GM18867 (cell line): Measurements from ENCODE around the gene COX10.
"Not testable (repeated sequence)": the region's sequence is repeated elsewhere in the genome, so short reads cannot be mapped to it uniquely, and the experiment has no call there.

Source experiments
- ATAC-seq: cut with Tn5 transposase; IDR thresholded peaks from one replicate; pipeline ENCODE4 v1.9.1; 2021; ENCODE audit warnings: mild to moderate bottlenecking, moderate library complexity; ENCODE audit not compliant: unreplicated experiment

COX10 gene

GRCh38 chr17:14202388-14203166, 133.3 kb downstream of the COX10 start:
- ATAC-seq, result no peak

- ATAC-seq, result no peak
These were observed 134.1 kb downstream of the COX10 start for GRCh38 chr17:14203388-14203787.

- ATAC-seq, result no peak
These were observed 134.8 kb downstream of the COX10 start for GRCh38 chr17:14204084-14204483.

DNA sequence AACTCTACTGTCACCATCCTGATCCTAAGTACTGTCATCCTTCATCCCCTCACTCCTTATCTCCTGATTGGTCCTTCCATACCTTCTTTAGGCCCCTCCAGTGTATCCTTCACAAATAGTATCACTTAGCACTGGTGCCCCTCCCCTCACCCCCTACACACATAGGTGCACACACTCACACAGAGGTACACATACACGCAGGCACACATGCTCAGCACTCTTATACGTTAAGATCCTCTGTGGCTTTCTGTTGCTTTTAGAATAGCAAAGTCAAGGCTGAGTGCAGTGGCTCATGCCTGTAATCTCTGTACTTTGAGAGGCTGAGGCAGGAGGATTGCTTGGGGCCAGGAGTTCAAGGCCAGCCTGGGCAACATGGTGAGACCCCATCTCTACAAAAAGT, 135.2 kb downstream of the COX10 start:
- no peak for ATAC-seq

DNA sequence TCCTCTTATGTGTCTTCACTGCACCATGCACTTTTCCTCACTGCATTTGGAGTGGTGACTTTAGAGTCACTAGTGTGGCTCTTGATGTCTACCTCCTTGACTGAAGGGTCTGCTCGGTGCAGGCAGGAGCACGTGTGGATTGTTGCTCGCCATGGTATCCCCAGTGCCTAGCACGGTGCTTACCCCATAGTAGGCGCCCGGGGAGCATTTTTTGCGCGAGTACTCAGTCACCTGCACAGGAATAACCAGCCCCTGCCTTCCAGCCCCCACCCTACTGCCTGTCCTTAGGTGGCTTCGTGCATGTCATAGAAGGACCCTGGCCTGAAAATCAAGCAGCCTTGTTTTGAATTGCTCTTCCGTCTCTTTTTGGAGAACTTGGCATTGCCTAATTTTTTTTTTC, 136.1 kb downstream of the COX10 start:
- ATAC-seq, result no peak

DNA sequence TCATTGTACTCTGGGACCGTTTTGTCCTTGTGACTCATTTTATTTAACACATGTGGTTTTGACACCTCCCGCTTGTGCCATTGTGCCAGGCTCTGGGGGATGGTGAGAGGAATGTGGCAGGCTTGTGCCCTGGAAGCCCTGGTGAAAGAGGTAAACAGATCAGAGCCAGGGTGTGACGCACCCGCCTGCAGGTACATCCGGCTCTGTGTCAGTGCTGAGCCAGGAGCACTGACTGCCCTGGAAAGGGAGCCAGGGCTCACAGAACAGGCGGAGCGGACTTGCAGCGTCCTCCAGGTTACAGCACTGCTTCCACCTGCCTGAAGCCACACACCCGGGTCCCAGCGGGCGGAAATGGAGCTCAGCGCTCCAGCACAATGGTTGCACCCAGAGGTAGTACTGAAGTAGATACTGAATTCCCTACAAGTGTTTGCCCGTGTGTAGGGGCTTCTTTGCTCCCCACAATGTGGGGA, 136.7 kb downstream of the COX10 start:
- no peak for ATAC-seq

- no peak for ATAC-seq
These were observed 137.6 kb downstream of the COX10 start for GRCh38 chr17:14206891-14207290.

DNA sequence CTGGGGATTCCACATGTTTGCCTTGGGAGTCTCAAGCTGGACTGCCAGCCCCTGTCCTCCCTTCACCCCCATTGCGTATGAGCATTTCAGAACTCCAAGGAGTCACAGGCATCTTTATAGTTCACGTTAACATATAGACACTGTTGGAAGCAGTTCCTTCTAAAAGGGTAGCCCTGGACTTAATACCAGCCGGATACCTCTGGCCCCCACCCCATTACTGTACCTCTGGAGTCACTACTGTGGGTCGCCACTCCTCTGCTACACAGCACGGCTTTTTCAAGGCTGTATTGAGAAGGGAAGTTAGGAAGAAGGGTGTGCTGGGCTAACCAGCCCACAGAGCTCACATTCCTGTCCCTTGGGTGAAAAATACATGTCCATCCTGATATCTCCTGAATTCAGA, 138.5 kb downstream of the COX10 start:
- no peak for ATAC-seq

DNA sequence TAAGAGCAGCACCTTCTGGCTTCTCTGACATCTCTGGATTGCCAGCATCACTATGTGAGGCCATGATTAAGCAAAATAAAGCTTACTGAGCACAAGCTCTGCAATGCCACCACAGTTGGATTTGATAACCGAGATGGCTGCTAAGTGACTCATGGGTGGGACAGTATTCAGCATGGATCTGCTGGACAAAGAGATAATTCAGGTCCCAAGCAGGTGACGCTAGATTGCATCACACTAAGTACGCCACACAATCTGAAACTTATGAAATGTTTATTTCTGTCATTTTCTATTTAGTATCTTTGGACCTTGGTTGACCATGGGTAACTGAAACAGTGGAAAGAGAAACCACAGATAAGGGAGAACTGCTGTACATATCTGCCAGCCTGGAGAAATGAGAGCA, 139.9 kb downstream of the COX10 start:
- ATAC-seq, result no peak

DNA sequence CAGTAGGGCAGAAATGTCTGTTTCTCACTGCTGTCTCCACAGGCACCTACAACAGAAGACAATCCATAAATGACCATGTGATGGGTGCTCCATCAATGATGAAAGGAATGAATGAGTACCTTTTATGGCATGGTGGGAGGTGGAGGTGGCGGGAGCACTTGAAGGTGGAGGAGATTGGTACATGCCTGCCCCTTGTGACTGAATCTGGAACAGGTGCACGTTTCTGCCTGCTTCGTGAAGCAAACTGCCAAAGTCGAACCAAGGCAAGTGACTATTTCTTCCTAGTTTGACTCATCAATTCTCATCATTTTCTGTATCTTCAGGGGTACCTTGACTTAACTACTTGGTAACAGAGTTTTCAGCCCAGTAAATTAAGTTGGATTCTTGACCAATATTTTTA, 141.9 kb downstream of the COX10 start:
- no peak for ATAC-seq

DNA sequence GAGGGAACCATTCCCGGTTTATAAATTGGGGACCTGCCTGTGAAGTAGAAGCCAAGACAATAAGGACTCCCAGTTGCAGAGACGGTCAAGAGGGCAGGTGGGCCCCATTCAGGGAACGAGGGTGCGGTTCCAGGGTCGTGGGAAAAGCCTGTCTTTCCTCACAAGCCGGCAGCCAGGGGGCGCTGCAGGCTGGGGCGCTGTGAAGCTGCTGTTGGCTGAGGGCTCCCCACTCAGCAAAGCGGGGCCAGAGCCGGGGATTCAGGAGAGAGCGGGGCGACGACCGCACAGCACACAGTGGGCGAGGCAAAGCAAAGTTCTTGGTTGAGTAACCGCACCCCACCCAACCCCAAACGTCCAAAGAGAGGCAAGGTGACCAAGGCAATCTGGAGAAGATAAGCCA, 142.5 kb downstream of the COX10 start:
- no peak for ATAC-seq

DNA sequence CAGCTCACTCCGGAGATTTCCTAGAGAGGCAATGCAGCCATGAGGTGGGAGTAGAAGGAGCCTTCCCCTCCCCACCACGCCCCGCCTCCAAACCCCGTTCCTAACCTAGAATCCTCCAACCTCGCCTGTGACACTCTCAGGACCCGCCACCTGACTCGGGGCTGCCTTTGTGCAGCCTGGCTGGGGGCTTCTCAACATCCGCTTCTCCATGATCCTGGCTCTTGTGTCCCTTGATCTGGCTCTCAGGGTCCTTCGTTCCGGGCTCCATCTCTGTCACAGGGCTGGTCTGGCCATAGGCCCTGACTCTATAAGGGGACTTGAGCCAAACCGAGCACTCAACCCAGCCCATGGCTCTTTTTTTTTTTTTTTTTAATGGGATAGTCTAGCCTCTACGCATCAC, 143.1 kb downstream of the COX10 start:
- no peak for ATAC-seq

DNA sequence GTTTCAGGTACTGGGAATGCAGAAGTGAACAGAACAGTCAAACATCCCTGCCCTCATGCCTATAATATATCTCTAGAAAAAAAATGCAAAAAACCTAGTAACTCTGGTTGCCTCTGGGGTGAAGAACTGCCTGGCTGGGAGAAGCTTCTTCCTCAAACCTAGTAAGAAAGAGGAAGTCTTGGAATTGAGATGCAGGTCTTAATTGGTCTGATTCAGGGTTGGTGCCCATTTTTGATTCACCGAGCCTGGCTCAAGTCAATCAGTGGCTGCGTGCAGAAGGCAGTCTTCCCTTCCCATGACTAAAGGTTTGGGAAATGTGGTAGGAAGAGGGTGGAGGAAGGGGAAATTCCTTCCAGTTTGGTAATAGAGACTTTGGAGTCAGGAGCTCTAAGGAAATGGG, 145.0 kb downstream of the COX10 start:
- no peak for ATAC-seq

DNA sequence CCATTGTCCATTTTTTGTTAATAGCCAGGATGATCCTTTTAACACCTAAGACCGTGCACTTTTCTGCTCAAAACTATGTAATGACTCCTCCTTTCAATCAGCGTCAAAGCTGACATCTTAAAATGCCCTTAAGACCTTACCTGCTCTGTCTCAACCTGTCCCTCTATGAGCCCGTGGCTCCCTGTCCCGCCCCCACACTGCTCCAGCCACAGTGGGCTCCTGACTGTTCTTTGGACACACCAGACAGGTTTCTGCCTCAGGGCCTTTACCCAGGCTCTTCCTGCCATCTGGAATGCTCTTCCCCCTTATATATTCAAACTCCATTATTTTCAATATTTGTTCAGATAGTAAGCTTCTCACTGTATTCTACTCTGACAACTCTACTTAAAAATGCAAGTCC, 153.3 kb downstream of the COX10 start:
- no peak for ATAC-seq

GRCh38 chr17:14225254-14225980, 156.1 kb downstream of the COX10 start:
- ATAC-seq, result no peak

- no peak for ATAC-seq
These were observed 157.7 kb downstream of the COX10 start for GRCh38 chr17:14227052-14227451.

DNA sequence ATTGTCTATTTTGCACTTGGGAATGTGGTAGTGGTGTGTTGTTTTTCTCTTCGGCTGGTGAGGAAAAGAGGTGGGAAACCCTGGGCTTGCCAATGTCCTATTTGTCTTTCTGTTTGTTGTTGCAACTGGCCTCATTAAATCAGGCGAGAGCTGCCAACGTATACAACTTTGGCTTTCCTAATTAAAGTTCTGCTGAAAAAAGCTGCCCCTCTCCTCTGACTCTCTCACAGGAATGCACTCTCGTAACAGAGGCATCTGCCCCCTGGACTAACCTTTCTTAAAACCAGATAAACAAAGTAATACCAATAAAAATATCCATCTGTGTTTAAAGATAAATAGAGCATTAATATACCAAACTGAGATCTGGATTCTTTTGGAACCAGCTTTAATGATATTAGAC, 159.6 kb downstream of the COX10 start:
- ATAC-seq, result no peak

- not testable (repeated sequence) for ATAC-seq
These were observed 161.9 kb downstream of the COX10 start for GRCh38 chr17:14231187-14231586.

- not testable (repeated sequence) for ATAC-seq
These were observed 165.7 kb downstream of the COX10 start for GRCh38 chr17:14235047-14235446.

DNA sequence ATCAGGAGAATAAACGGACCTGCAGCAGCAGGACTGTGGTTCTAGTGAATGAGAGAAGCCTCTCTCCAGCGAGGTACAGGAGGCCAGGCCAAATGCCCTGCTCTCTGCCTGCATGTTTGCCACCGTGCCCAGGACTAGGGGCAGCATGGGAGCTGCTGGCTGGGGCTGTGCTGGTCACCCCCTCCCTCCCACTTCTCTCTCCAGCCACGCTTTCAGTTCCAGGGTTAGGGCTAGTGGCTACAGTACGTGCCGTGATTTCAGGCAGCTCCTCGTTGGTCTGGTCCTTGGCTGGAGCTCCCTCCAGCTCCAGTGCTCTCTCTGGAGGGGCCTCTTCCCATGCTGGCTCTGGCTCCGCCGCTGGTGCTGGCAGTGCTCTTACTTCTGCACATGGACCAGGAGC, 166.7 kb downstream of the COX10 start:
- ATAC-seq, result not testable (repeated sequence)

- not testable (repeated sequence) for ATAC-seq
These were observed 167.5 kb downstream of the COX10 start, which contains the start of gene CDRT15 for GRCh38 chr17:14236762-14237161. TSS of gene CDRT15 (minus strand) at chr17:14236862. CDS start at chr17:14236833, 29 bp downstream.

DNA sequence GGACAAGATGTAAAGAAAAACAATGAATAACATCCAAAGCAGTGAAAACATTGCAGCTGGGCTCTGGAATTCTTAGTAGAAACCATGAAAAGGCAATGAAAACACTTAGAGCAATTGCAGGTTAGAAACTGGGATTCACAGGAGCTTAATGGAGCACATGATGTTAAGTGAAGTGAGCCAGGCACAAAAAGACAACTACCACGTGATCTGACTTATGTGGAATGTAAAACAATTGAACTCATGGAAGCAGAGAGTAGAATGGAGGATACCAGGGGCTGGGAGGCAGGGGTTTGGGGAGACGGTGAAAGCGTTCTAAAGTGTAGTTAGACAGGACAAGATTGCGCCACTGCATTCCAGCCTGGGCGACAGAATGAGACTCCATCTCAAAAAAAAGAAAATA, 170.0 kb downstream of the COX10 start:
- not testable (repeated sequence) for ATAC-seq
